Measurements from ENCODE around the gene CIRBP.

GRCh38 chr19:1283917-1284292 lies 14.8 kb downstream of the CIRBP start:
- TF ChIP-seq CTCF (conservative IDR thresholded peaks at IDR 0.05; ENCODE audit: low read depth, low read length) (no peak), EZH2 (IDR thresholded peaks at IDR 0.05; ENCODE audit: low read length, unreplicated experiment) (no peak), EZH2phosphoT487 (IDR thresholded peaks at IDR 0.05; ENCODE audit: borderline replicate concordance, low read length) (no peak)
